B cell (primary cell): ENCODE results near the gene KRT222. TPM values are rescaled to one million over a fixed set of nuclear protein-coding genes. Genes with fewer than 3 reads are reported as not detected.

Experiments
- ATAC-seq: fragments of 200-7000 bp; cut with Tn5 transposase; one replicate; pipeline ENCODE4 v1.10.0; 2021; ENCODE audit warnings: low read depth, mild to moderate bottlenecking, moderate number of reproducible peaks, moderate library complexity
- CTCF ChIA-PET: fragments of 350-600 bp; sonication (Branson Sonifier 250); formaldehyde crosslinking; loops from one replicate; lab custom pipeline; 2021; ENCODE audit warnings: antibody characterized with exemption, inconsistent platforms; lab: Charles Lee
- POLR2A ChIA-PET: fragments of 350-600 bp; sonication (Branson Sonifier 250); formaldehyde crosslinking; loops from one replicate; lab custom pipeline; 2021; ENCODE audit warnings: antibody characterized with exemption; lab: Charles Lee
- DNase-seq: peaks from one replicate; pipeline ENCODE4 v3.0.0; 2013
- H2AFZ ChIP-seq: 2 replicates; pipeline ENCODE4 v1.6.1; 2012; ENCODE audit warnings: mild to moderate bottlenecking, low read depth, low read length; ENCODE audit not compliant: insufficient read depth, poor library complexity, severe bottlenecking
- H3K27ac ChIP-seq, 2 donors: 1 replicate in 1 of 2; 2 replicates in 1 of 2; pipeline ENCODE4 v1.5.1; 2012 to 2013; ENCODE audit warnings: low read length in 2 of 2, mild to moderate bottlenecking in 2 of 2, moderate library complexity in 1 of 2
- H3K27me3 ChIP-seq, 4 experiments: fragments of 200-600 bp in 1 of 4; sonication (generic) in 1 of 4; replicated peaks in 1 of 4; 1 replicate in 2 of 4; 2 replicates in 2 of 4; pipeline versions ENCODE4 v1.6.1 to v1.7.0; 2013 to 2016; ENCODE audit warnings: low read length in 3 of 4, mild to moderate bottlenecking in 2 of 4, mixed read lengths in 1 of 4, moderate library complexity in 1 of 4; ENCODE audit not compliant: insufficient read depth in 4 of 4, control insufficient read depth in 3 of 4; ENCODE audit errors: control extremely low read depth in 1 of 4
- H3K36me3 ChIP-seq, 2 experiments: replicated peaks in 1 of 2; 1 replicate in 1 of 2; 2 replicates in 1 of 2; pipeline versions ENCODE4 v1.6.1 to v1.7.1; 2013; ENCODE audit warnings: low read length in 1 of 2; ENCODE audit not compliant: insufficient read depth in 2 of 2, control insufficient read depth in 1 of 2; ENCODE audit errors: control extremely low read depth in 1 of 2, extremely low read depth in 1 of 2
- H3K4me1 ChIP-seq, 2 donors: fragments of 200-600 bp in 1 of 2; sonication (generic) in 1 of 2; 1 replicate in 1 of 2; 2 replicates in 1 of 2; pipeline versions ENCODE4 v1.5.1 to v1.6.1; 2013 to 2017; ENCODE audit warnings: low read length in 2 of 2; ENCODE audit not compliant: control insufficient read depth in 2 of 2, insufficient read depth in 2 of 2
- H3K4me2 ChIP-seq: replicated peaks from 2 replicates; pipeline ENCODE3; 2012; ENCODE audit warnings: mild to moderate bottlenecking, low read depth, low read length; ENCODE audit not compliant: poor library complexity, severe bottlenecking
- H3K4me3 ChIP-seq, 5 experiments: fragments of 200-600 bp in 1 of 5; sonication (generic) in 1 of 5; 1 replicate in 3 of 5; 2 replicates in 2 of 5; pipeline versions ENCODE4 v1.5.1 to v1.7.0; 2011 to 2016; ENCODE audit warnings: low read length in 4 of 5, mild to moderate bottlenecking in 4 of 5, low read depth in 2 of 5, control low read depth in 1 of 5, moderate library complexity in 1 of 5; ENCODE audit not compliant: insufficient read depth in 1 of 5; ENCODE audit errors: control extremely low read depth in 1 of 5, extremely low read depth in 1 of 5
- H3K79me2 ChIP-seq: fragments of 200-600 bp; sonication (generic); one replicate; pipeline ENCODE4 v1.6.0; 2016; ENCODE audit warnings: low read length; ENCODE audit not compliant: control insufficient read depth, insufficient read depth
- H3K9ac ChIP-seq: fragments of 200-600 bp; sonication (generic); 2 replicates; pipeline ENCODE4 v1.6.1; 2017; ENCODE audit warnings: mild to moderate bottlenecking, low read length, moderate library complexity
- H3K9me3 ChIP-seq, 3 donors: one replicate each; pipeline versions ENCODE4 v1.6.1 to v1.7.1; 2013; ENCODE audit warnings: low read length in 2 of 3; ENCODE audit not compliant: control insufficient read depth in 2 of 3, insufficient read depth in 1 of 3; ENCODE audit errors: control extremely low read depth in 1 of 3
- H4K20me1 ChIP-seq: 2 replicates; pipeline ENCODE4 v1.6.0; 2012; ENCODE audit warnings: mild to moderate bottlenecking, low read length; ENCODE audit not compliant: insufficient read depth, control insufficient read depth, poor library complexity, severe bottlenecking
- H3K27ac Mint-ChIP-seq: one replicate; pipeline ENCODE4 v1.8.0; 2021; ENCODE audit warnings: mixed read lengths
- H3K27me3 Mint-ChIP-seq: one replicate; pipeline ENCODE4 v1.8.0; 2021; ENCODE audit warnings: mixed read lengths
- H3K4me1 Mint-ChIP-seq: one replicate; pipeline ENCODE4 v1.8.0; 2021; ENCODE audit warnings: mixed read lengths
- H3K4me3 Mint-ChIP-seq: one replicate; pipeline ENCODE4 v1.8.0; 2021; ENCODE audit warnings: mixed read lengths
- H3K9me3 Mint-ChIP-seq: one replicate; pipeline ENCODE4 v1.8.0; 2022; ENCODE audit warnings: mixed read lengths; ENCODE audit not compliant: insufficient read depth
- CTCF ChIP-seq: fragments of 200-600 bp; IDR thresholded peaks from one replicate; pipeline ENCODE4 v1.8.0; 2022; ENCODE audit warnings: antibody characterized with exemption, mild to moderate bottlenecking
- EZH2 ChIP-seq: IDR thresholded peaks from 2 replicates; pipeline ENCODE4 v1.6.1; 2012; ENCODE audit warnings: borderline replicate concordance, low read depth, mild to moderate bottlenecking, moderate library complexity, low read length; ENCODE audit not compliant: insufficient read depth, poor library complexity, severe bottlenecking
- WGBS: methylation state at CpG from one replicate; pipeline ENCODE4 v1.1.5; 2013; ENCODE audit warnings: missing lambda C conversion rate; ENCODE audit not compliant: insufficient coverage; 5-methylcytosine and 5-hydroxymethylcytosine counted together
- intact Hi-C: fragments of 100-400 bp; cut with micrococcal nuclease; formaldehyde crosslinking; loops from one replicate; pipeline ENCODE4 v1.10.0; 2022
- polyA plus RNA-seq: library from polyadenylated mRNA; depleted of rRNA; stranded (reverse); fragments of >200 nt; gene quantifications from 2 replicates; pipeline ENCODE4 v1.2.3, GENCODE V29; 2012
- total RNA-seq, 2 donors: library from RNA; stranded (reverse); fragments of 120-200 nt in 1 of 2; gene quantifications; 1 replicate in 1 of 2; 2 replicates in 1 of 2; pipeline versions ENCODE4 v1.2.3 to v1.2.4, GENCODE V29; 2013 to 2022

The KRT222 gene
- total and polyA plus RNA-seq, 2 donors (not counting 1 experiment from before 2014, with no cell fraction given): not detected

DNA sequence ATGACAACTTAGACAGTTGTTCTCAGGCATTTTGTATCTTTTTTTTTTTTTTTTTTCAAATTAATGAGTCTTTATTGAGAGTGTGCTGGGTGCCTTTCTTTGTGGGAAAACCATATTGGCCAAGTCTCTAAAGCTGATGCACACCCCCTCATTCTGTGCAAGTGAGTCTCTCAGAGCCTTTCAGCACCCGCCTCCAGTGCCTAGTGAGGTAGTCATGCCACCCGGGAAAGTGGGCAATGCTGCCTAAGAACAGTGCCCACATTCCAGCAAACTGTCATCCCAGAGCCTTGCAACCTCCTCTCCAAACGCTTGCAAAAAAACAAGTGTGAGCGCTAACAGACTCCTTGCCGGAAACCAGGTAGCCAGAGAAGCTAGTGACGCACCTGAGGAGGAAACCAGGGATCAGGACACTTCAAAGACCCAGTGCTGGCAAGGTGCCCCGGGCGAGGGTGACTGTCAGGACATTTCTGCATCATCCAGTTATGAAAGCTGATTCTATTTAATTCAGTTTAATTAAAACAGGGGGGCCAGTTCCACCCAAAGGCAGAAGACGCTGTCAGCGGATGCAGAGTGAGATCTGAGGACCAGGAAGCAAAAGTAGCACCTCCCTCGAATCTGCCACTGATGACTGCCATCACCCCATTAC is 52.3 kb downstream of the KRT222 start:
- Histone ChIP-seq H3K27me3 (no peaks in the 10 kb centered on the region), H3K4me2 (no peak overlapping the region), H2AFZ (no peak overlapping the region), H3K4me3 (no peak overlapping the region), H3K9me3 (no peaks in the 10 kb centered on the region), H4K20me1 (no peaks in the 10 kb centered on the region), H3K36me3 (no peaks in the 10 kb centered on the region), H3K4me1 (peaks cover 52 to 58% of the 10 kb centered on the region in 2 donors), H3K79me2 (no peaks in the 10 kb centered on the region), H3K27ac (no peak overlapping the region), H3K9ac (no peak overlapping the region)
- Mint-ChIP-seq H3K27me3 (no peaks in the 10 kb centered on the region), H3K4me1 (peaks cover 73% of the 10 kb centered on the region), H3K9me3 (no peaks in the 10 kb centered on the region), H3K4me3 (no peak overlapping the region), H3K27ac (peak overlapping the region; percentile 86)
- TF ChIP-seq CTCF: no peak
- no peak for TF ChIP-seq EZH2
- POLR2A ChIA-PET: interaction anchor here (0.7 to 6.1 kb wide), 3 partner anchors 12 to 63 kb away, joined by 4 to 132 read pairs (median 6); partner anchors contain the start of gene CCR7
- 95% methylated on average over 9 of the region's 11 CpGs for WGBS
- intact Hi-C loops: no loop called here
- ATAC-seq: no peak
- CTCF ChIA-PET: interaction anchor here (3.6 to 11.9 kb wide), 2 partner anchors 15 to 53 kb away, joined by 37 to 634 read pairs; partner anchors contain the start of gene CCR7
- no peak for DNase-seq

DNA sequence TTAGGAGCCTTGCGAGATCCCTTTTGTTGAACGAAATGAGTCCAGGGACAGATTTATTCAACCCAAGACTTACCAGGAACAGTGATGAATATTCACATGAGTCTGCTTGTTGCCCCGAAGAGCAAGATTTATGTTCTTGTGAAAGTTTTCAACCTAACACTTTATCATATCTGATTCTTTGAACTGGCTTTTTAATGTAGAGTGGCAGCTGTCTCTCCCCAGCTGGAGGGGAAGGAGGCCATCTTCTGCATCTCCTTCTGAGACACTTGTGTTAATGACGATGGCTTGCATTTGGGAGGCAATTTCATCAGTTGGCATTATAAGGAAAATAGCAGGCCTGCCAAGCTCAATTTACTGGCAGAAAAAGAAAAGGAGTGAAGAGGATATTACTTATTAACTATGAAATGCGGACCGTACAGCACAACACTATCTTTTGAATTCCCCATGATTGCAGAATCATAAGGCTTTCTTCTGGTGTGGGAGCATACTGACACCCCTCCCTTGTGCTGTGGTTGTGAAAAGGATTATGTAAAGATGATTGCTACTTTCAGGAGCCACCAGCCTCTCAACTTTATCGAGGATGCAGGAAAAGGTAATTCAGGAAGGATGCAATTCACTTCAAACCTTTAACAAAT is 53.0 kb downstream of the KRT222 start:
- DNase-seq (no peak), ATAC-seq (no peak)
- no peaks in the 10 kb centered on the region for H3K27me3 Mint-ChIP-seq
- TF ChIP-seq CTCF (no peak), EZH2 (no peak)
- H3K9me3 ChIP-seq: no peaks in the 10 kb centered on the region
- 100% methylated on average over 3 of the region's 7 CpGs for WGBS
- POLR2A ChIA-PET: no interaction called here
- H3K27ac Mint-ChIP-seq: peak overlapping the region; percentile 77
- H3K27ac ChIP-seq: no peak overlapping the region
- CTCF ChIA-PET: interaction anchor here (2.5 to 11.9 kb wide), 2 partner anchors 8 to 53 kb away, joined by 9 to 634 read pairs; partner anchors contain the start of gene CCR7
- H3K36me3 ChIP-seq: no peaks in the 10 kb centered on the region
- no peaks in the 10 kb centered on the region for H3K9me3 Mint-ChIP-seq
- no peak overlapping the region for H3K4me2 ChIP-seq
- no peak overlapping the region for H3K4me3 ChIP-seq
- no peaks in the 10 kb centered on the region for H3K27me3 ChIP-seq
- no peak overlapping the region for H3K9ac ChIP-seq
- intact Hi-C loops: no loop called here
- peaks cover 68% of the 10 kb centered on the region for H3K4me1 Mint-ChIP-seq
- H3K79me2 ChIP-seq: no peaks in the 10 kb centered on the region
- H3K4me1 ChIP-seq: peaks cover 51 to 54% of the 10 kb centered on the region in 2 donors
- H2AFZ ChIP-seq: no peak overlapping the region
- H3K4me3 Mint-ChIP-seq: no peak overlapping the region
- no peaks in the 10 kb centered on the region for H4K20me1 ChIP-seq
